T-cell (primary cell): ENCODE results near the gene EVC. TPM values are rescaled to one million over a fixed set of nuclear protein-coding genes. Genes with fewer than 3 reads are reported as not detected.

Experiments used
- ATAC-seq, 4 experiments: fragments of 200-7000 bp in 3 of 4; fragments of 150-1000 bp in 1 of 4; cut with Tn5 transposase; replicated peaks in 1 of 4; 1 replicate in 3 of 4; 2 replicates in 1 of 4; pipeline ENCODE4 v1.10.0; 2021; ENCODE audit warnings: moderate library complexity in 3 of 4, mild to moderate bottlenecking in 2 of 4, moderate number of reproducible peaks in 1 of 4
- CTCF ChIA-PET, 2 donors: fragments of 300-600 bp; sonication (Branson Sonifier 250); formaldehyde crosslinking; loops; one replicate each; lab custom pipeline; 2022; ENCODE audit warnings: antibody characterized with exemption in 2 of 2; lab: Charles Lee
- POLR2A ChIA-PET, 2 donors: fragments of 300-600 bp; sonication (Branson Sonifier 250); formaldehyde crosslinking; loops; one replicate each; lab custom pipeline; 2022; ENCODE audit warnings: antibody characterized with exemption in 2 of 2; lab: Charles Lee
- DNase-seq, 35 experiments: peaks; one replicate each; pipeline versions ENCODE4 v3.0.0 to v3.0.0-alpha.2; 2013 to 2023
- H3K27ac ChIP-seq: one replicate; pipeline ENCODE4 v1.5.1; 2013; ENCODE audit warnings: low read length
- H3K27me3 ChIP-seq, 2 experiments: replicated peaks in 1 of 2; 1 replicate in 1 of 2; 2 replicates in 1 of 2; pipeline versions ENCODE4 v1.6.1 to v1.7.0; 2013; ENCODE audit warnings: low read length in 1 of 2, mixed read lengths in 1 of 2; ENCODE audit not compliant: control insufficient read depth in 2 of 2, insufficient read depth in 2 of 2; ENCODE audit errors: extremely low read depth in 1 of 2
- H3K36me3 ChIP-seq, 2 donors: 1 replicate in 1 of 2; 2 replicates in 1 of 2; pipeline versions ENCODE4 v1.6.1 to v1.7.0; 2013; ENCODE audit warnings: low read length in 1 of 2; ENCODE audit not compliant: control insufficient read depth in 2 of 2, insufficient read depth in 1 of 2; ENCODE audit errors: extremely low read depth in 1 of 2
- H3K4me1 ChIP-seq, 2 experiments: 1 replicate in 1 of 2; 2 replicates in 1 of 2; pipeline versions ENCODE4 v1.6.1 to v1.7.0; 2013; ENCODE audit warnings: low read length in 2 of 2, mixed read lengths in 1 of 2; ENCODE audit not compliant: insufficient read depth in 2 of 2, control insufficient read depth in 1 of 2; ENCODE audit errors: extremely low read depth in 1 of 2
- H3K4me3 ChIP-seq, 2 donors: 1 replicate in 1 of 2; 2 replicates in 1 of 2; pipeline versions ENCODE4 v1.5.1 to v1.7.0; 2013; ENCODE audit warnings: mild to moderate bottlenecking in 2 of 2, low read length in 1 of 2, moderate library complexity in 1 of 2; ENCODE audit not compliant: control insufficient read depth in 1 of 2; ENCODE audit errors: extremely low read depth in 1 of 2
- H3K9me3 ChIP-seq: 2 replicates; pipeline ENCODE4 v1.7.0; 2013
- H3K27ac Mint-ChIP-seq, 2 donors: one replicate each; pipeline ENCODE4 v1.8.0; 2020 to 2021; ENCODE audit warnings: mild to moderate bottlenecking in 2 of 2, mixed read lengths in 2 of 2
- H3K27me3 Mint-ChIP-seq, 2 donors: one replicate each; pipeline ENCODE4 v1.8.0; 2021 to 2022; ENCODE audit warnings: mixed read lengths in 2 of 2
- H3K36me3 Mint-ChIP-seq: one replicate; pipeline ENCODE4 v1.8.0; 2021; ENCODE audit warnings: mixed read lengths
- H3K4me1 Mint-ChIP-seq, 3 donors: one replicate each; pipeline ENCODE4 v1.8.0; 2020 to 2022; ENCODE audit warnings: mixed read lengths in 3 of 3, mild to moderate bottlenecking in 1 of 3
- H3K4me3 Mint-ChIP-seq, 3 donors: one replicate each; pipeline ENCODE4 v1.8.0; 2020 to 2022; ENCODE audit warnings: mild to moderate bottlenecking in 3 of 3, mixed read lengths in 3 of 3, moderate library complexity in 3 of 3
- H3K9me3 Mint-ChIP-seq, 3 donors: one replicate each; pipeline ENCODE4 v1.8.0; 2020 to 2022; ENCODE audit warnings: mixed read lengths in 3 of 3
- WGBS: methylation state at CpG from one replicate; pipeline ENCODE4 v1.1.5; 2013; ENCODE audit warnings: missing lambda C conversion rate; ENCODE audit not compliant: insufficient coverage; 5-methylcytosine and 5-hydroxymethylcytosine counted together
- total RNA-seq, 35 experiments: library from RNA in 6 of 35; stranded (reverse) in 6 of 35; fragments of 120-200 nt in 1 of 35; gene quantifications; one replicate each; pipeline versions ENCODE4 v1.2.1 to v1.2.4 and lab custom pipeline; 2013 to 2026

Gene EVC
- total RNA-seq, 5 donors from 2014 or later (not counting 1 experiment from before 2014, with no cell fraction given) = 0.40 to 3.6 (median 1.6) TPM

- H3K4me1 Mint-ChIP-seq = no peaks in the 10 kb centered on the region
- ATAC-seq (no peak), DNase-seq (no peak)
- WGBS = no CpG with 5 or more reads among the region's 1 CpG
- H3K27me3 ChIP-seq = no peaks in the 10 kb centered on the region
- H3K27ac ChIP-seq = no peak overlapping the region
- no peak overlapping the region for H3K4me3 Mint-ChIP-seq
- H3K4me1 ChIP-seq = no peaks in the 10 kb centered on the region
- H3K36me3 ChIP-seq = no peaks in the 10 kb centered on the region
- H3K9me3 ChIP-seq = no peaks in the 10 kb centered on the region
- no peaks in the 10 kb centered on the region for H3K9me3 Mint-ChIP-seq
- H3K27ac Mint-ChIP-seq = no peak overlapping the region
- no peak overlapping the region for H3K4me3 ChIP-seq
- H3K36me3 Mint-ChIP-seq = no peaks in the 10 kb centered on the region
- peaks cover 0 to 2% of the 10 kb centered on the region in 2 donors for H3K27me3 Mint-ChIP-seq
- POLR2A ChIA-PET = no interaction called here
- CTCF ChIA-PET = no interaction called here
Observed at GRCh38 chr4:5790546-5790857, 79.5 kb downstream of the EVC start.

DNA sequence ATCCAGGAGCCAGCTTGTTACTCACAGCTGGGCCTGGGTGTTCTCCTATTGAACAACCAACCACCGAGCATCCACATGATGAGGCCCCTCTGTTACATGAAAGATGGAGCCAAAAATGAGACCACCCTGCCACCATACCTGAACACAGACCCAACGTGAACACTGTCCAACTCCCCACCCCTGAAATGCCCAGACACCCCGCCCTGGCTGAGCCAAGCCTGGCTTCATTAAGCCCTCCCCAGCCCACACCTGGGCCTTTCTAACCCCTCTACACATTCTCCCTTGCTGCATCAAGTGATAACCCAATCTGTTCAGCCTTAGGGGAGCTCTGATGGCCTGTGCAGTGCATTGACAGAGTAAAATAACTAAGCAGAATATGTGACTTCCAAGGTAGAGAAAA lies 80.7 kb downstream of the EVC start:
- no peaks in the 10 kb centered on the region for H3K27me3 ChIP-seq
- ATAC-seq (no peak), DNase-seq (no peak)
- H3K27ac Mint-ChIP-seq = no peak overlapping the region
- peaks cover 0 to 4% (median 4%) of the 10 kb centered on the region in 3 donors for H3K9me3 Mint-ChIP-seq
- H3K4me3 Mint-ChIP-seq = no peak overlapping the region
- no peaks in the 10 kb centered on the region for H3K36me3 ChIP-seq
- POLR2A ChIA-PET = no interaction called here
- CTCF ChIA-PET = no interaction called here
- no peak overlapping the region for H3K4me3 ChIP-seq
- H3K27me3 Mint-ChIP-seq = peaks cover 0 to 2% of the 10 kb centered on the region in 2 donors
- H3K27ac ChIP-seq = no peak overlapping the region
- no peaks in the 10 kb centered on the region for H3K36me3 Mint-ChIP-seq
- H3K9me3 ChIP-seq = no peaks in the 10 kb centered on the region
- no peaks in the 10 kb centered on the region for H3K4me1 ChIP-seq
- WGBS = 56% methylated on average over 3 of the region's 3 CpGs
- no peaks in the 10 kb centered on the region for H3K4me1 Mint-ChIP-seq

DNA sequence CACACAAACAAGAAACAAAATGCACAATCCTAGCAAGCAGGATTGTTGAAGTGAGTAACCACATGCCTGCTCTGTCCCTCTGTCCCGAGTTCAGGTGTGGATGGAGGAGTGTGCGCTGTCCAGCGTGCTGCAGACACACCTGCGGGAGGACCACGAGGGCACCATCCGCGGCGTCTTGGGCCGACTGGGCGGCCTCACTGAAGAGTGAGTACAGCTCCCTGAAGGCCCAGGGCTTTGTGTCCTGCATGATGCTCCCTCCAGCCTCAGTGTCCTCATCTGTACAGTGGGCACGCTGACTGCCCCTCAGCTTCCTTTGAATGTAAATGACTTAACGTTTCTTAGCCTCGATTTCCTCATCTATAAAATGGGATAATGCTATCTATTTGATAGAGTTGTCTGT lies 82.5 kb downstream of the EVC start:
- no peak overlapping the region for H3K27ac Mint-ChIP-seq
- Histone ChIP-seq H3K27me3 (peaks cover 0 to 2% of the 10 kb centered on the region in 2 experiments), H3K27ac (no peak overlapping the region), H3K36me3 (no peaks in the 10 kb centered on the region), H3K9me3 (no peaks in the 10 kb centered on the region), H3K4me3 (no peak overlapping the region), H3K4me1 (no peaks in the 10 kb centered on the region)
- no peaks in the 10 kb centered on the region for H3K4me1 Mint-ChIP-seq
- CTCF ChIA-PET = interaction anchor here in 1 of 2 donors (1.1 kb wide), 1 partner anchor 29 kb away, joined by 3 read pairs; no protein-coding TSS in a partner anchor
- no peak for ATAC-seq
- no peaks in the 10 kb centered on the region for H3K36me3 Mint-ChIP-seq
- H3K9me3 Mint-ChIP-seq = peaks cover 0 to 4% (median 4%) of the 10 kb centered on the region in 3 donors
- WGBS = 90% methylated on average over 10 of the region's 13 CpGs
- POLR2A ChIA-PET = no interaction called here
- DNase-seq = no peak
- no peak overlapping the region for H3K4me3 Mint-ChIP-seq
- H3K27me3 Mint-ChIP-seq = peaks cover 0 to 3% of the 10 kb centered on the region in 2 donors

DNA sequence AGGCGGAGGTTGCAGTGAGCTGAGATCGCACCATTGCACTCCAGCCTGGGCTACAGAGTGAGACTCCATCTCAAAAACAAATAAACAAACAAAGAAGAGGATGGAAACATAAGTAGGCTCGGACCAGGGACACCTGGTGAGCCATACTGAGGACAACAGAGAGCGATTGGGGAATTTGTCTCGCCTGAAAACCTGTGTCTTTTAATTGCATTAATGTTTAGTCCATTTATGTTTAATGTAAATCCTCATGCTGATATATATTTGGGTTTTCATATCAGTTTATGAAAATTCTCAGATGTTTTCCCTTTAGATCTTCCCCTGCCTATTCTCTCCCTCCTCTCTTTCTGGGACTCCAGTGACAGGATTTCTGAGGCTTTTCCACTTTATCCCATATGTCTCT lies 84.6 kb downstream of the EVC start:
- ATAC-seq = no peak
- no peaks in the 10 kb centered on the region for H3K9me3 ChIP-seq
- ChIA-PET POLR2A (no interaction called here), CTCF (no interaction called here)
- H3K36me3 Mint-ChIP-seq = no peaks in the 10 kb centered on the region
- DNase-seq = no peak
- no peak overlapping the region for H3K27ac Mint-ChIP-seq
- H3K36me3 ChIP-seq = no peaks in the 10 kb centered on the region
- peaks cover 0 to 6% of the 10 kb centered on the region in 2 experiments for H3K27me3 ChIP-seq
- no peaks in the 10 kb centered on the region for H3K4me1 Mint-ChIP-seq
- H3K27me3 Mint-ChIP-seq = peaks cover 0 to 3% of the 10 kb centered on the region in 2 donors
- whole genome bisulfite sequencing = 100% methylated on average over 1 of the region's 5 CpGs
- no peak overlapping the region for H3K4me3 ChIP-seq
- H3K4me3 Mint-ChIP-seq = no peak overlapping the region
- H3K27ac ChIP-seq = no peak overlapping the region
- H3K9me3 Mint-ChIP-seq = peaks cover 0 to 4% (median 4%) of the 10 kb centered on the region in 3 donors
- H3K4me1 ChIP-seq = no peaks in the 10 kb centered on the region

DNA sequence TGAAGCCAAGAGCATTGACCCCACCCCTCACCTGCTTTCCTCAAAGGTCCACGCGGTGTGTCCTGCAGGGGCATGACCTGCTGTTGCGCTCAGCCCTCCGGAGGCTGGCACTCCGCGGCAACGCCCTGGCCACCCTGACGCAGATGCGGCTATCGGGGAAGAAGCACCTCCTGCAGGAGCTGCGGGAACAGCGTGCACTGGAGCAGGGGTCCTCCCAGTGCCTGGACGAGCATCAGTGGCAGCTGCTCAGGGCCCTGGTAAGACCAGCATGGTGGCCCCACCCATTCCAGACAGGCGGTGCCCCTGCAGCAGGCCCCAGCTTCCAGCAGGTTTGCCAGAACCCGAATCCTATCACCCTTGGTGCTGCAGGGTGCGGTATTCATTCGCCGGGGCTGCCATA lies 86.0 kb downstream of the EVC start:
- Histone ChIP-seq H3K9me3 (no peaks in the 10 kb centered on the region), H3K36me3 (no peaks in the 10 kb centered on the region), H3K27me3 (peaks cover 0 to 8% of the 10 kb centered on the region in 2 experiments), H3K4me1 (no peaks in the 10 kb centered on the region), H3K27ac (no peak overlapping the region), H3K4me3 (no peak overlapping the region)
- peaks cover 0 to 4% (median 4%) of the 10 kb centered on the region in 3 donors for H3K9me3 Mint-ChIP-seq
- no peak overlapping the region for H3K4me3 Mint-ChIP-seq
- WGBS = 91% methylated on average over 18 of the region's 18 CpGs
- ChIA-PET CTCF (no interaction called here), POLR2A (no interaction called here)
- peaks cover 0 to 3% of the 10 kb centered on the region in 2 donors for H3K27me3 Mint-ChIP-seq
- ATAC-seq (no peak), DNase-seq (no peak)
- H3K4me1 Mint-ChIP-seq = no peaks in the 10 kb centered on the region
- no peak overlapping the region for H3K27ac Mint-ChIP-seq
- no peaks in the 10 kb centered on the region for H3K36me3 Mint-ChIP-seq

- H3K9me3 ChIP-seq = no peaks in the 10 kb centered on the region
- ATAC-seq = no peak
- ChIA-PET CTCF (no interaction called here), POLR2A (no interaction called here)
- Mint-ChIP-seq H3K36me3 (no peaks in the 10 kb centered on the region), H3K27ac (no peak overlapping the region), H3K4me1 (no peaks in the 10 kb centered on the region), H3K9me3 (peaks cover 0 to 4% (median 4%) of the 10 kb centered on the region in 3 donors), H3K4me3 (no peak overlapping the region), H3K27me3 (peaks cover 0 to 3% of the 10 kb centered on the region in 2 donors)
- no peak overlapping the region for H3K4me3 ChIP-seq
- peaks cover 0 to 8% of the 10 kb centered on the region in 2 experiments for H3K27me3 ChIP-seq
- no peaks in the 10 kb centered on the region for H3K36me3 ChIP-seq
- no peaks in the 10 kb centered on the region for H3K4me1 ChIP-seq
- 81% methylated on average over 2 of the region's 6 CpGs for WGBS
- DNase-seq = no peak
- H3K27ac ChIP-seq = no peak overlapping the region
Observed at GRCh38 chr4:5797866-5798265, 86.9 kb downstream of the EVC start.

- no peak for ATAC-seq
- H3K4me1 ChIP-seq = no peaks in the 10 kb centered on the region
- Mint-ChIP-seq H3K27ac (no peak overlapping the region), H3K9me3 (peaks cover 0 to 4% (median 4%) of the 10 kb centered on the region in 3 donors), H3K27me3 (peaks cover 0 to 3% of the 10 kb centered on the region in 2 donors), H3K4me3 (no peak overlapping the region), H3K4me1 (no peaks in the 10 kb centered on the region), H3K36me3 (no peaks in the 10 kb centered on the region)
- WGBS = 91% methylated on average over 11 of the region's 11 CpGs
- ChIA-PET POLR2A (no interaction called here), CTCF (no interaction called here)
- no peak overlapping the region for H3K4me3 ChIP-seq
- H3K27me3 ChIP-seq = peaks cover 0 to 8% of the 10 kb centered on the region in 2 experiments
- no peaks in the 10 kb centered on the region for H3K36me3 ChIP-seq
- DNase-seq = no peak
- no peaks in the 10 kb centered on the region for H3K9me3 ChIP-seq
- H3K27ac ChIP-seq = no peak overlapping the region
Observed at GRCh38 chr4:5798462-5798861, 87.5 kb downstream of the EVC start.
